Sigmoid colon (tissue), 7 donors: ENCODE results near the gene MAPK13. TPM values are rescaled to one million over a fixed set of nuclear protein-coding genes. Genes with fewer than 3 reads are reported as not detected.

Experiments used
- DNase-seq: peaks from one replicate; pipeline ENCODE4 v3.0.0-alpha.2; 2019
- H3K27ac ChIP-seq, 4 donors: fragments of 200-600 bp; sonication (generic); one replicate each; pipeline ENCODE4 v1.5.1; 2016 to 2019; ENCODE audit warnings: mild to moderate bottlenecking in 1 of 4
- H3K27me3 ChIP-seq, 3 donors: fragments of 200-600 bp; sonication (generic); one replicate each; pipeline ENCODE4 v1.5.1; 2019; ENCODE audit warnings: mild to moderate bottlenecking in 1 of 3
- H3K36me3 ChIP-seq, 4 donors: fragments of 200-600 bp; sonication (generic); one replicate each; pipeline ENCODE4 v1.5.1; 2016 to 2019
- H3K4me1 ChIP-seq, 4 donors: fragments of 200-600 bp; sonication (generic); one replicate each; pipeline ENCODE4 v1.5.1; 2017 to 2019
- H3K4me3 ChIP-seq, 4 donors: fragments of 200-600 bp; sonication (generic); one replicate each; pipeline ENCODE4 v1.5.1; 2017 to 2019; ENCODE audit warnings: mild to moderate bottlenecking in 2 of 4, moderate library complexity in 1 of 4
- H3K9me3 ChIP-seq, 4 donors: fragments of 200-600 bp in 3 of 4; sonication (generic) in 3 of 4; one replicate each; pipeline versions ENCODE4 v1.5.1 to v1.6.1; 2013 to 2019
- CTCF ChIP-seq, 4 experiments: fragments of 450-650 bp in 3 of 4; fragments of 200-600 bp in 1 of 4; IDR thresholded peaks; one replicate each; pipeline ENCODE4 v1.5.1; 2016 to 2019; ENCODE audit warnings: antibody characterized with exemption in 4 of 4, mild to moderate bottlenecking in 3 of 4, moderate library complexity in 2 of 4
- EP300 ChIP-seq, 4 donors: sonication (generic); formaldehyde crosslinking; IDR thresholded peaks; one replicate each; pipeline ENCODE4 v1.6.1; 2017; ENCODE audit warnings: antibody characterized with exemption in 4 of 4
- POLR2A ChIP-seq, 2 donors: fragments of 450-650 bp; IDR thresholded peaks; one replicate each; pipeline ENCODE4 v1.6.1; 2016; ENCODE audit warnings: antibody characterized with exemption in 2 of 2, mild to moderate bottlenecking in 2 of 2, moderate library complexity in 2 of 2
- POLR2AphosphoS5 ChIP-seq, 4 donors: sonication (generic); formaldehyde crosslinking; IDR thresholded peaks; one replicate each; pipeline ENCODE4 v1.6.1; 2017; ENCODE audit warnings: antibody characterized with exemption in 4 of 4
- WGBS, 2 donors: extraction: QIAGEN DNeasy Blood & Tissue Kit; methylation state at CpG; one replicate each; pipeline ENCODE4 v1.1.7; 2013; 5-methylcytosine and 5-hydroxymethylcytosine counted together
- intact Hi-C: fragments of 100-400 bp; cut with DNase I; formaldehyde crosslinking; loops from one replicate; pipeline ENCODE4 v1.15.1; 2023
- polyA plus RNA-seq, 3 donors: library from polyadenylated mRNA; stranded (reverse); fragments of 200-250 nt; gene quantifications; one replicate each; pipeline ENCODE4 v1.2.3, GENCODE V29; 2013
- total RNA-seq, 4 donors: library from RNA; depleted of rRNA; stranded (reverse); fragments of >200 nt; gene quantifications; one replicate each; pipeline ENCODE4 v1.1.0, GENCODE V29; 2016
- donor health status: healthy with polysubstance abuse.
- donor health status: Bipolar disorder and iron deficiency.
- donor health status: healthy.

Gene MAPK13
- total and polyA plus RNA-seq, 7 donors = 1.8 to 159 (median 3.6) TPM

- DNase-seq = no peak
- TF ChIP-seq EP300 (IDR thresholded peaks at IDR 0.05) (no peak), CTCF (IDR thresholded peaks at IDR 0.05) (no peak), POLR2A (IDR thresholded peaks at IDR 0.05) (no peak), POLR2AphosphoS5 (IDR thresholded peaks at IDR 0.05) (no peak)
- intact Hi-C loops = no loop called here
- H3K4me3 ChIP-seq = no peak overlapping the region
- no peaks in the 10 kb centered on the region for H3K4me1 ChIP-seq
- H3K9me3 ChIP-seq = no peaks in the 10 kb centered on the region
- no peak overlapping the region for H3K27ac ChIP-seq
- 80 to 90% methylated on average over 2 of the region's 2 CpGs for WGBS, 2 donors
- H3K27me3 ChIP-seq = no peaks in the 10 kb centered on the region
- no peaks in the 10 kb centered on the region for H3K36me3 ChIP-seq
Measured at GRCh38 chr6:36171573-36171972, 41.3 kb downstream of the MAPK13 start.

GRCh38 chr6:36177166-36177565, 46.9 kb downstream of the MAPK13 start:
- peaks cover 0 to 8% (median 1%) of the 10 kb centered on the region in 4 donors for H3K9me3 ChIP-seq
- no peak overlapping the region for H3K27ac ChIP-seq
- H3K4me3 ChIP-seq = no peak overlapping the region
- TF ChIP-seq CTCF (IDR thresholded peaks at IDR 0.05) (no peak), POLR2AphosphoS5 (IDR thresholded peaks at IDR 0.05) (no peak), POLR2A (IDR thresholded peaks at IDR 0.05) (no peak), EP300 (IDR thresholded peaks at IDR 0.05) (no peak)
- no peaks in the 10 kb centered on the region for H3K36me3 ChIP-seq
- intact Hi-C loops = no loop called here
- no peak for DNase-seq
- H3K27me3 ChIP-seq = no peaks in the 10 kb centered on the region
- H3K4me1 ChIP-seq = no peaks in the 10 kb centered on the region

GRCh38 chr6:36178544-36178943, 48.2 kb downstream of the MAPK13 start:
- Histone ChIP-seq H3K27me3 (no peaks in the 10 kb centered on the region), H3K4me3 (no peak overlapping the region), H3K36me3 (no peaks in the 10 kb centered on the region), H3K4me1 (no peaks in the 10 kb centered on the region), H3K9me3 (peaks cover 0 to 12% (median 1%) of the 10 kb centered on the region in 4 donors), H3K27ac (no peak overlapping the region)
- no peak for TF ChIP-seq EP300 (IDR thresholded peaks at IDR 0.05)
- TF ChIP-seq POLR2AphosphoS5 (IDR thresholded peaks at IDR 0.05) = no peak
- TF ChIP-seq CTCF (IDR thresholded peaks at IDR 0.05) = no peak
- no peak for TF ChIP-seq POLR2A (IDR thresholded peaks at IDR 0.05)
- DNase-seq = no peak
- intact Hi-C loops = no loop called here

GRCh38 chr6:36180126-36180525, 49.8 kb downstream of the MAPK13 start:
- Histone ChIP-seq H3K27me3 (no peaks in the 10 kb centered on the region), H3K27ac (no peak overlapping the region), H3K4me1 (no peaks in the 10 kb centered on the region), H3K4me3 (no peak overlapping the region), H3K36me3 (no peaks in the 10 kb centered on the region), H3K9me3 (peaks cover 0 to 12% (median 1%) of the 10 kb centered on the region in 4 donors)
- DNase-seq = no peak
- 94 to 97% methylated on average over 1 of the region's 1 CpG for WGBS, 2 donors
- no peak for TF ChIP-seq POLR2A (IDR thresholded peaks at IDR 0.05)
- TF ChIP-seq CTCF (IDR thresholded peaks at IDR 0.05) = no peak
- no peak for TF ChIP-seq EP300 (IDR thresholded peaks at IDR 0.05)
- TF ChIP-seq POLR2AphosphoS5 (IDR thresholded peaks at IDR 0.05) = no peak
- intact Hi-C loops = no loop called here

GRCh38 chr6:36184311-36184710, 54.0 kb downstream of the MAPK13 start:
- intact Hi-C loops = no loop called here
- DNase-seq = no peak
- Histone ChIP-seq H3K27me3 (no peaks in the 10 kb centered on the region), H3K36me3 (no peaks in the 10 kb centered on the region), H3K27ac (no peak overlapping the region), H3K4me3 (no peak overlapping the region), H3K4me1 (no peaks in the 10 kb centered on the region), H3K9me3 (peaks cover 0 to 4% (median 0%) of the 10 kb centered on the region in 4 donors)
- TF ChIP-seq POLR2AphosphoS5 (IDR thresholded peaks at IDR 0.05) (no peak), POLR2A (IDR thresholded peaks at IDR 0.05) (no peak), CTCF (IDR thresholded peaks at IDR 0.05) (no peak), EP300 (IDR thresholded peaks at IDR 0.05) (no peak)
